GM19193 (cell line): Measurements from ENCODE around the gene TEC.

ENCODE experiments used
- POLR2A ChIP-seq: IDR thresholded peaks from 4 replicates; pipeline ENCODE4 v1.6.1; 2011; ENCODE audit not compliant: insufficient read depth, insufficient read length; ENCODE audit errors: extremely low read depth

Gene TEC

GRCh38 chr4:48109413-48110263, 160.0 kb downstream of the TEC start:
- TF ChIP-seq POLR2A, result no peak

- TF ChIP-seq POLR2A, result no peak
Observed at GRCh38 chr4:48108309-48109073, 161.1 kb downstream of the TEC start.

GRCh38 chr4:48105230-48105629, 164.4 kb downstream of the TEC start:
- TF ChIP-seq POLR2A, result no peak

- TF ChIP-seq POLR2A, result no peak
Observed at GRCh38 chr4:48103483-48104139, 166.0 kb downstream of the TEC start.

GRCh38 chr4:48102303-48102702, 167.3 kb downstream of the TEC start:
- TF ChIP-seq POLR2A, result no peak

- no peak for TF ChIP-seq POLR2A
Observed at GRCh38 chr4:48100256-48100655, 169.4 kb downstream of the TEC start.

GRCh38 chr4:48095441-48095840, 174.2 kb downstream of the TEC start:
- TF ChIP-seq POLR2A, result no peak

- no peak for TF ChIP-seq POLR2A
Observed at GRCh38 chr4:48093991-48094416, 175.6 kb downstream of the TEC start.

GRCh38 chr4:48090621-48091020, 179.0 kb downstream of the TEC start:
- TF ChIP-seq POLR2A, result no peak

GRCh38 chr4:48085821-48086589, 183.6 kb downstream of the TEC start:
- TF ChIP-seq POLR2A, result no peak
